MM.1S (cell line): Measurements from ENCODE around the gene CEP19.

Experiments used
- DNase-seq: peaks from one replicate; pipeline ENCODE4 v3.0.0-alpha.2; 2015
- H2AFZ ChIP-seq: fragments of 300-600 bp; sonication (generic); 2 replicates; pipeline ENCODE4 v1.6.0; 2016; ENCODE audit warnings: antibody characterized with exemption, low read length
- H3F3A ChIP-seq: fragments of 300-600 bp; sonication (generic); 2 replicates; pipeline ENCODE4 v1.6.1; 2016; ENCODE audit warnings: mild to moderate bottlenecking, antibody characterized with exemption, low read length, moderate library complexity, mixed read lengths; ENCODE audit not compliant: insufficient read depth
- H3K27ac ChIP-seq: fragments of 300-600 bp; sonication (generic); 2 replicates; pipeline ENCODE4 v1.5.1; 2016; ENCODE audit warnings: mild to moderate bottlenecking, low read length
- H3K27me3 ChIP-seq: fragments of 300-600 bp; sonication (generic); replicated peaks from 2 replicates; pipeline ENCODE4 v1.6.0; 2016; ENCODE audit warnings: low read length; ENCODE audit not compliant: insufficient read depth
- H3K36me3 ChIP-seq: fragments of 300-600 bp; sonication (generic); replicated peaks from 2 replicates; pipeline ENCODE4 v1.6.1; 2016; ENCODE audit warnings: mild to moderate bottlenecking, low read length, mixed read lengths; ENCODE audit not compliant: insufficient read depth
- H3K4me1 ChIP-seq: fragments of 300-600 bp; sonication (generic); 2 replicates; pipeline ENCODE4 v1.6.1; 2016; ENCODE audit warnings: low read length, mixed read lengths
- H3K4me2 ChIP-seq: fragments of 300-600 bp; sonication (generic); 2 replicates; pipeline ENCODE4 v1.6.0; 2016; ENCODE audit warnings: low read depth, low read length
- H3K4me3 ChIP-seq: fragments of 300-600 bp; sonication (generic); 2 replicates; pipeline ENCODE4 v1.5.1; 2016; ENCODE audit warnings: low read length, mixed read lengths
- H3K79me2 ChIP-seq: fragments of 300-600 bp; sonication (generic); 2 replicates; pipeline ENCODE4 v1.6.1; 2016; ENCODE audit warnings: mixed run types, low read length, mixed read lengths
- H3K9ac ChIP-seq: fragments of 300-600 bp; sonication (generic); 2 replicates; pipeline ENCODE4 v1.6.1; 2016; ENCODE audit warnings: low read length, mixed read lengths
- H3K9me2 ChIP-seq: fragments of 300-600 bp; sonication (generic); replicated peaks from 2 replicates; pipeline ENCODE4 v1.6.1; 2016; ENCODE audit warnings: mild to moderate bottlenecking, low read length, mixed read lengths; ENCODE audit not compliant: insufficient read depth
- H3K9me3 ChIP-seq: fragments of 300-600 bp; sonication (generic); replicated peaks from 2 replicates; pipeline ENCODE4 v1.6.1; 2016; ENCODE audit warnings: mild to moderate bottlenecking, low read length, mixed read lengths; ENCODE audit not compliant: insufficient read depth
- H4K20me1 ChIP-seq: fragments of 300-600 bp; sonication (generic); 2 replicates; pipeline ENCODE4 v1.6.1; 2016; ENCODE audit warnings: mild to moderate bottlenecking, low read length, moderate library complexity, mixed read lengths; ENCODE audit not compliant: insufficient read depth
- CTCF ChIP-seq: fragments of 300-600 bp; sonication (generic); IDR thresholded peaks from 2 replicates; pipeline ENCODE4 v1.5.1; 2016; ENCODE audit warnings: antibody characterized with exemption, low read length, mixed read lengths
- EZH2 ChIP-seq: fragments of 300-600 bp; sonication (generic); optimal IDR thresholded peaks from 2 replicates; pipeline ENCODE3; 2017; ENCODE audit warnings: low read depth, mild to moderate bottlenecking, antibody characterized with exemption, low read length, mixed read lengths
- EZH2phosphoT487 ChIP-seq: fragments of 300-600 bp; sonication (generic); IDR thresholded peaks from 2 replicates; pipeline ENCODE4 v1.6.1; 2018; ENCODE audit warnings: antibody characterized with exemption, low read length

The CEP19 gene

DNA sequence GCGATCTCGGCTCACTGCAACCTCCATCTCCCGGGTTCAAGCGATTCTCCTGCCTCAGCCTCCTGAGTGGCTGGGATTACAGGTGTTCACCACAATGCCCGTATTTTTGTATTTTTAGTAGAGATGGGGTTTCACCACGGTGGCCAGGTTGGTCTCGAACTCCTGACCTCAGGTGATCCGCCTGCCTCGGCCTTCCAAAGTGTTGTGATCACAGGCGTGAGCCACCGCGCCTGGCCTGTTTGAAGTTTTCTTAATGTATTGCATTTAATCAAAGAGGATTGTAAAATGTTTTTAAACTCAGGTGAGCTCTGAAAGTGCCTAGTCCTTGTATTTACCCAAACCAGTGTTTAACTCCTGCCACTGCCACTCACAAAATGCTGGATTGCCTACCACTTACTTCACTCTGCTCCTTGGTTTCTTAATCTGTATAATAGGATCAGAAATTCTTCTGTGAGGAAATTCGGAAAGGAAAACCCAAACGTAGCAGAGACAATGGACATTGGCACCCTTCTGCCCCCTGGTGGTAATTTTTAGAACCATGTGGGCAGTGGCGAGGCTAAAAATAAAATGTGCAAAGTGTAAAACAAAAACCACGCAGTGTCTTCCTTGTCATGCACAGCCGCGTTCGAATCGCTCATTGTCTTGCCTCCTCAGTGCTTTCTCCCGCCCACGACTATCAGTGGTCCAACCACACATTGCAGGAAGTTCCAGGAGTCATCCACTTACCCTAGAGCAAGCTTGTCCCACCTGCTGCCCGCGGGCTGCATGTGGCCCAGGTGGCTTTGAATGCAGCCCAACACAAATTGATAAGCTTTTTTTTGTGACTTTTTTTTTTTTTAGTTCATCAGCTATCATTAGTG lies 27.3 kb downstream of the CEP19 start:
- H3K4me1 ChIP-seq: 0 out of 2 replicates have a peak, but pooled peaks cover 4% of the 10 kb centered on the region
- TF ChIP-seq EZH2phosphoT487 (no peak), CTCF (peak; percentile 97)
- H3K9ac ChIP-seq: peak overlapping the region; percentile 32; the same call in 1 of the 2 replicates
- H3K79me2 ChIP-seq: no peaks in the 10 kb centered on the region
- no peaks in the 10 kb centered on the region for H3K9me2 ChIP-seq
- H3K27ac ChIP-seq: peak overlapping the region; percentile 18; the same call in 1 of the 2 replicates
- peak overlapping the region; percentile 47 for H3K4me3 ChIP-seq
- no peaks in the 10 kb centered on the region for H3K27me3 ChIP-seq
- H3K4me2 ChIP-seq: peak overlapping the region; percentile 80
- H3K36me3 ChIP-seq: no peaks in the 10 kb centered on the region
- peak overlapping the region; percentile 77 for H2AFZ ChIP-seq
- no peaks in the 10 kb centered on the region for H3K9me3 ChIP-seq
- peaks cover 11% of the 10 kb centered on the region for H3F3A ChIP-seq
- DNase-seq: peak; percentile 89
- H4K20me1 ChIP-seq: no peaks in the 10 kb centered on the region

GRCh38 chr3:196677931-196678330 lies 34.1 kb downstream of the CEP19 start:
- H3K9me2 ChIP-seq: no peaks in the 10 kb centered on the region
- H3K4me3 ChIP-seq: no peak overlapping the region
- no peaks in the 10 kb centered on the region for H3K9me3 ChIP-seq
- no peak overlapping the region for H3K9ac ChIP-seq
- no peaks in the 10 kb centered on the region for H3K27me3 ChIP-seq
- H3K27ac ChIP-seq: no peak overlapping the region
- H4K20me1 ChIP-seq: no peaks in the 10 kb centered on the region
- no peak for TF ChIP-seq EZH2phosphoT487
- TF ChIP-seq EZH2: no peak
- TF ChIP-seq CTCF: no peak
- no peak overlapping the region for H3K4me2 ChIP-seq
- H2AFZ ChIP-seq: no peak overlapping the region
- H3K4me1 ChIP-seq: no peaks in the 10 kb centered on the region
- no peaks in the 10 kb centered on the region for H3F3A ChIP-seq
- no peak for DNase-seq
- no peaks in the 10 kb centered on the region for H3K79me2 ChIP-seq
- no peaks in the 10 kb centered on the region for H3K36me3 ChIP-seq

DNA sequence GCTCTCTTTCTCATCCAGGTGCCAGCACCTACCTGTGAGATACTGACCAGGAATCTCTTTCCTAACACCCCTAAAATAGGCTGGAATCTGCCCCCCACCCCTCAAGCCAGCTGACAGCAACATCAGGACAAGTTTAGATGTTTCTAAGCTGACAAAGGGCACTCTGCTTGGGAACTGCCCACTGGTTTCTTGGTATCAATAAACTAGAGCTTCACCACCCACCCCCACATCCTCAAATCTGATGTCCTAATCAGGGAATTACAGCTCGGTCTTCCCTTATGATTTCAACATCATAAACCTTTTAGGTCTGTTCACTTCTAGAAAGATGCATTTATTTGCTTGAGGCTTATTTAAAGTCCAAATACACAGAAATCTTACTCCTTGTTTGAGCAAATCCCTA lies 34.7 kb downstream of the CEP19 start:
- H3K4me3 ChIP-seq: no peak overlapping the region
- H3K36me3 ChIP-seq: no peaks in the 10 kb centered on the region
- no peaks in the 10 kb centered on the region for H3K4me1 ChIP-seq
- no peaks in the 10 kb centered on the region for H4K20me1 ChIP-seq
- no peak overlapping the region for H3K4me2 ChIP-seq
- no peak for DNase-seq
- H3K9me2 ChIP-seq: no peaks in the 10 kb centered on the region
- no peak overlapping the region for H3K9ac ChIP-seq
- TF ChIP-seq EZH2 (no peak), CTCF (no peak), EZH2phosphoT487 (no peak)
- no peaks in the 10 kb centered on the region for H3K9me3 ChIP-seq
- no peaks in the 10 kb centered on the region for H3F3A ChIP-seq
- H3K79me2 ChIP-seq: no peaks in the 10 kb centered on the region
- no peak overlapping the region for H2AFZ ChIP-seq
- no peak overlapping the region for H3K27ac ChIP-seq
- H3K27me3 ChIP-seq: no peaks in the 10 kb centered on the region
